H1 (cell line): Measurements from ENCODE around the gene IL16.

ENCODE experiments used
- CEBPB ChIP-seq: IDR thresholded peaks from 2 replicates; pipeline ENCODE4 v1.6.1; 2012; ENCODE audit warnings: low read depth, low read length
- CREB1 ChIP-seq: IDR thresholded peaks from 2 replicates; pipeline ENCODE4 v1.6.1; 2012; ENCODE audit warnings: inconsistent platforms
- EP300 ChIP-seq, 2 experiments: IDR thresholded peaks; 1 replicate in 1 of 2; 2 replicates in 1 of 2; pipeline ENCODE4 v1.6.1; 2011 to 2012; ENCODE audit warnings: low read depth in 2 of 2, low read length in 2 of 2, mild to moderate bottlenecking in 2 of 2, borderline replicate concordance in 1 of 2, inconsistent platforms in 1 of 2, moderate library complexity in 1 of 2
- JUND ChIP-seq: IDR thresholded peaks from 2 replicates; pipeline ENCODE4 v1.6.1; 2011; ENCODE audit warnings: mild to moderate bottlenecking, improper control_type of control experiment, low read length
- MAFK ChIP-seq: IDR thresholded peaks from 2 replicates; pipeline ENCODE4 v1.6.1; 2012; ENCODE audit warnings: low read depth, mild to moderate bottlenecking, improper control_type of control experiment, low read length
- RAD21 ChIP-seq, 2 experiments: IDR thresholded peaks in 1 of 2; conservative IDR thresholded peaks in 1 of 2; 2 replicates each; pipeline ENCODE4 v1.6.1; 2011; ENCODE audit warnings: low read depth in 2 of 2, low read length in 2 of 2, improper control_type of control experiment in 1 of 2, inconsistent platforms in 1 of 2, mild to moderate bottlenecking in 1 of 2, moderate library complexity in 1 of 2
- SIN3A ChIP-seq, 2 experiments: IDR thresholded peaks in 1 of 2; conservative IDR thresholded peaks in 1 of 2; 2 replicates each; pipeline ENCODE4 v1.6.1; 2011 to 2012; ENCODE audit warnings: low read length in 2 of 2, improper control_type of control experiment in 1 of 2, low read depth in 1 of 2, mild to moderate bottlenecking in 1 of 2
- SIX5 ChIP-seq: IDR thresholded peaks from 2 replicates; pipeline ENCODE4 v1.6.1; 2011; ENCODE audit warnings: mild to moderate bottlenecking, low read depth, low read length
- SP1 ChIP-seq: IDR thresholded peaks from 2 replicates; pipeline ENCODE4 v1.6.1; 2011; ENCODE audit warnings: low read depth, low read length
- SRF ChIP-seq: IDR thresholded peaks from 2 replicates; pipeline ENCODE4 v1.6.1; 2011; ENCODE audit warnings: mild to moderate bottlenecking, low read depth, low read length, moderate library complexity
- SUZ12 ChIP-seq: fragments of 200-600 bp; sonication (generic); IDR thresholded peaks from 2 replicates; pipeline ENCODE4 v1.6.1; 2012; ENCODE audit warnings: mild to moderate bottlenecking, inconsistent platforms, low read length, moderate library complexity, mixed read lengths
- TF ChIP-seq, protein P1 (sequence below): fragments of 300-600 bp; sonication (generic); IDR thresholded peaks from 2 replicates; pipeline ENCODE4 v1.7.1; 2012; ENCODE audit warnings: low read length, moderate library complexity, mild to moderate bottlenecking, inconsistent platforms; ENCODE audit not compliant: insufficient replicate concordance

DNA sequence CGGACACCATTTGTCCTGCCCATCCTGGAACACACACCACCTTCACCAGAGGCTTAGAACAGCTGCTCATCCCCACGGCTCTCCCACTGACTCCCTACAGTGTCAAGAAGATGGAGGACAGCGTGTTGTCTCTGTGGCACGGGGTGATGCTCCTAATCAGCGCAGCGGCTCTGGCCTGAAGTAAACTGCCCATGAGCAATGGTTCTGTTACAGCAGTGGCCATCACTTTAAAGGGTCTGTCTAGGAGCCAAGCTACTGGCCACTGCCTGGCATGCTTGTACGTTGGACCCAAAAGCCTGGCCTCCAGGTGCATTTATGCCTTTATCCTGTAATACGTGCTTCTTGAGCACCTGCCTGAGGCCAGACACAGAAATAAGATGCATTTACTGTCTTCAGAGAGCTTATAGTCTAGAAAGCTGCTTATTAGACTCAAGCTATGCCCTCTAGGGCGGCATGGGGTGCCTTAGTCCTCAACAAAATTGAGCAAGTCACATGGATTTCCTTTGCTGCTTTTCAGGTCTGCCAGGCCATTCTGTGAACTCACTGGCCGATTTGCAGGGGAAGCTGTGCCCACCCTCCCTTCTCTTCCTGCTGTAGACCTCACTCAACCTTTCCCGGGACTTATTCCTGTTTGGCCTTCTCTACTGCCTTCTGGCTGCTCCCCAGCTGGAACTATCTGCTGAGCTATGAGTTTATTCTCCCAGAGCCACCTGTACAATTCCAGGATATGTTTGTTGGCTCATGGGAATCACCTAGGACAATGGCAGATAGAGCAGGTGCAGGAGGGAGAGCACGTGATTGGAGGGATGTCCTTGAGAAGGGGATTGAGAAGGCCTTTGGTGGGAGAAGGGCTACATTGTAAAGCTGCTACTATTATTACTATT is 75.3 kb downstream of the IL16 start:
- TF ChIP-seq SIX5 (no peak), RAD21 (IDR thresholded peaks at IDR 0.05 in 1 of 2, conservative IDR thresholded peaks at IDR 0.05 in 1 of 2; ENCODE audit: low read depth in 2 of 2, low read length in 2 of 2) (no peak), CEBPB (no peak), SIN3A (conservative IDR thresholded peaks at IDR 0.05 in 1 of 2, IDR thresholded peaks at IDR 0.05 in 1 of 2; ENCODE audit: low read depth in 1 of 2, low read length in 2 of 2) (no peak), MAFK (no peak), SUZ12 (no peak), SP1 (no peak), CREB1 (no peak), JUND (no peak), EP300 (IDR thresholded peaks at IDR 0.05; ENCODE audit: borderline replicate concordance in 1 of 2, low read depth in 2 of 2, low read length in 2 of 2) (no peak), SRF (no peak)
- TF ChIP-seq, protein P1, sequence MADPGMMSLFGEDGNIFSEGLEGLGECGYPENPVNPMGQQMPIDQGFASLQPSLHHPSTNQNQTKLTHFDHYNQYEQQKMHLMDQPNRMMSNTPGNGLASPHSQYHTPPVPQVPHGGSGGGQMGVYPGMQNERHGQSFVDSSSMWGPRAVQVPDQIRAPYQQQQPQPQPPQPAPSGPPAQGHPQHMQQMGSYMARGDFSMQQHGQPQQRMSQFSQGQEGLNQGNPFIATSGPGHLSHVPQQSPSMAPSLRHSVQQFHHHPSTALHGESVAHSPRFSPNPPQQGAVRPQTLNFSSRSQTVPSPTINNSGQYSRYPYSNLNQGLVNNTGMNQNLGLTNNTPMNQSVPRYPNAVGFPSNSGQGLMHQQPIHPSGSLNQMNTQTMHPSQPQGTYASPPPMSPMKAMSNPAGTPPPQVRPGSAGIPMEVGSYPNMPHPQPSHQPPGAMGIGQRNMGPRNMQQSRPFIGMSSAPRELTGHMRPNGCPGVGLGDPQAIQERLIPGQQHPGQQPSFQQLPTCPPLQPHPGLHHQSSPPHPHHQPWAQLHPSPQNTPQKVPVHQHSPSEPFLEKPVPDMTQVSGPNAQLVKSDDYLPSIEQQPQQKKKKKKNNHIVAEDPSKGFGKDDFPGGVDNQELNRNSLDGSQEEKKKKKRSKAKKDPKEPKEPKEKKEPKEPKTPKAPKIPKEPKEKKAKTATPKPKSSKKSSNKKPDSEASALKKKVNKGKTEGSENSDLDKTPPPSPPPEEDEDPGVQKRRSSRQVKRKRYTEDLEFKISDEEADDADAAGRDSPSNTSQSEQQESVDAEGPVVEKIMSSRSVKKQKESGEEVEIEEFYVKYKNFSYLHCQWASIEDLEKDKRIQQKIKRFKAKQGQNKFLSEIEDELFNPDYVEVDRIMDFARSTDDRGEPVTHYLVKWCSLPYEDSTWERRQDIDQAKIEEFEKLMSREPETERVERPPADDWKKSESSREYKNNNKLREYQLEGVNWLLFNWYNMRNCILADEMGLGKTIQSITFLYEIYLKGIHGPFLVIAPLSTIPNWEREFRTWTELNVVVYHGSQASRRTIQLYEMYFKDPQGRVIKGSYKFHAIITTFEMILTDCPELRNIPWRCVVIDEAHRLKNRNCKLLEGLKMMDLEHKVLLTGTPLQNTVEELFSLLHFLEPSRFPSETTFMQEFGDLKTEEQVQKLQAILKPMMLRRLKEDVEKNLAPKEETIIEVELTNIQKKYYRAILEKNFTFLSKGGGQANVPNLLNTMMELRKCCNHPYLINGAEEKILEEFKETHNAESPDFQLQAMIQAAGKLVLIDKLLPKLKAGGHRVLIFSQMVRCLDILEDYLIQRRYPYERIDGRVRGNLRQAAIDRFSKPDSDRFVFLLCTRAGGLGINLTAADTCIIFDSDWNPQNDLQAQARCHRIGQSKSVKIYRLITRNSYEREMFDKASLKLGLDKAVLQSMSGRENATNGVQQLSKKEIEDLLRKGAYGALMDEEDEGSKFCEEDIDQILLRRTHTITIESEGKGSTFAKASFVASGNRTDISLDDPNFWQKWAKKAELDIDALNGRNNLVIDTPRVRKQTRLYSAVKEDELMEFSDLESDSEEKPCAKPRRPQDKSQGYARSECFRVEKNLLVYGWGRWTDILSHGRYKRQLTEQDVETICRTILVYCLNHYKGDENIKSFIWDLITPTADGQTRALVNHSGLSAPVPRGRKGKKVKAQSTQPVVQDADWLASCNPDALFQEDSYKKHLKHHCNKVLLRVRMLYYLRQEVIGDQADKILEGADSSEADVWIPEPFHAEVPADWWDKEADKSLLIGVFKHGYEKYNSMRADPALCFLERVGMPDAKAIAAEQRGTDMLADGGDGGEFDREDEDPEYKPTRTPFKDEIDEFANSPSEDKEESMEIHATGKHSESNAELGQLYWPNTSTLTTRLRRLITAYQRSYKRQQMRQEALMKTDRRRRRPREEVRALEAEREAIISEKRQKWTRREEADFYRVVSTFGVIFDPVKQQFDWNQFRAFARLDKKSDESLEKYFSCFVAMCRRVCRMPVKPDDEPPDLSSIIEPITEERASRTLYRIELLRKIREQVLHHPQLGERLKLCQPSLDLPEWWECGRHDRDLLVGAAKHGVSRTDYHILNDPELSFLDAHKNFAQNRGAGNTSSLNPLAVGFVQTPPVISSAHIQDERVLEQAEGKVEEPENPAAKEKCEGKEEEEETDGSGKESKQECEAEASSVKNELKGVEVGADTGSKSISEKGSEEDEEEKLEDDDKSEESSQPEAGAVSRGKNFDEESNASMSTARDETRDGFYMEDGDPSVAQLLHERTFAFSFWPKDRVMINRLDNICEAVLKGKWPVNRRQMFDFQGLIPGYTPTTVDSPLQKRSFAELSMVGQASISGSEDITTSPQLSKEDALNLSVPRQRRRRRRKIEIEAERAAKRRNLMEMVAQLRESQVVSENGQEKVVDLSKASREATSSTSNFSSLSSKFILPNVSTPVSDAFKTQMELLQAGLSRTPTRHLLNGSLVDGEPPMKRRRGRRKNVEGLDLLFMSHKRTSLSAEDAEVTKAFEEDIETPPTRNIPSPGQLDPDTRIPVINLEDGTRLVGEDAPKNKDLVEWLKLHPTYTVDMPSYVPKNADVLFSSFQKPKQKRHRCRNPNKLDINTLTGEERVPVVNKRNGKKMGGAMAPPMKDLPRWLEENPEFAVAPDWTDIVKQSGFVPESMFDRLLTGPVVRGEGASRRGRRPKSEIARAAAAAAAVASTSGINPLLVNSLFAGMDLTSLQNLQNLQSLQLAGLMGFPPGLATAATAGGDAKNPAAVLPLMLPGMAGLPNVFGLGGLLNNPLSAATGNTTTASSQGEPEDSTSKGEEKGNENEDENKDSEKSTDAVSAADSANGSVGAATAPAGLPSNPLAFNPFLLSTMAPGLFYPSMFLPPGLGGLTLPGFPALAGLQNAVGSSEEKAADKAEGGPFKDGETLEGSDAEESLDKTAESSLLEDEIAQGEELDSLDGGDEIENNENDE, result no peak
